T-helper 2 cell (primary cell): ENCODE measurements around the gene DNAH9.

Experiments used
- DNase-seq, 5 experiments: peaks; one replicate each; pipeline versions ENCODE4 v3.0.0 to v3.0.0-alpha.2; 2012 to 2022
- total RNA-seq, 2 donors: gene quantifications; one replicate each; lab custom pipeline; 2026; lab: John Stamatoyannopoulos, UW

The DNAH9 gene, protein sequence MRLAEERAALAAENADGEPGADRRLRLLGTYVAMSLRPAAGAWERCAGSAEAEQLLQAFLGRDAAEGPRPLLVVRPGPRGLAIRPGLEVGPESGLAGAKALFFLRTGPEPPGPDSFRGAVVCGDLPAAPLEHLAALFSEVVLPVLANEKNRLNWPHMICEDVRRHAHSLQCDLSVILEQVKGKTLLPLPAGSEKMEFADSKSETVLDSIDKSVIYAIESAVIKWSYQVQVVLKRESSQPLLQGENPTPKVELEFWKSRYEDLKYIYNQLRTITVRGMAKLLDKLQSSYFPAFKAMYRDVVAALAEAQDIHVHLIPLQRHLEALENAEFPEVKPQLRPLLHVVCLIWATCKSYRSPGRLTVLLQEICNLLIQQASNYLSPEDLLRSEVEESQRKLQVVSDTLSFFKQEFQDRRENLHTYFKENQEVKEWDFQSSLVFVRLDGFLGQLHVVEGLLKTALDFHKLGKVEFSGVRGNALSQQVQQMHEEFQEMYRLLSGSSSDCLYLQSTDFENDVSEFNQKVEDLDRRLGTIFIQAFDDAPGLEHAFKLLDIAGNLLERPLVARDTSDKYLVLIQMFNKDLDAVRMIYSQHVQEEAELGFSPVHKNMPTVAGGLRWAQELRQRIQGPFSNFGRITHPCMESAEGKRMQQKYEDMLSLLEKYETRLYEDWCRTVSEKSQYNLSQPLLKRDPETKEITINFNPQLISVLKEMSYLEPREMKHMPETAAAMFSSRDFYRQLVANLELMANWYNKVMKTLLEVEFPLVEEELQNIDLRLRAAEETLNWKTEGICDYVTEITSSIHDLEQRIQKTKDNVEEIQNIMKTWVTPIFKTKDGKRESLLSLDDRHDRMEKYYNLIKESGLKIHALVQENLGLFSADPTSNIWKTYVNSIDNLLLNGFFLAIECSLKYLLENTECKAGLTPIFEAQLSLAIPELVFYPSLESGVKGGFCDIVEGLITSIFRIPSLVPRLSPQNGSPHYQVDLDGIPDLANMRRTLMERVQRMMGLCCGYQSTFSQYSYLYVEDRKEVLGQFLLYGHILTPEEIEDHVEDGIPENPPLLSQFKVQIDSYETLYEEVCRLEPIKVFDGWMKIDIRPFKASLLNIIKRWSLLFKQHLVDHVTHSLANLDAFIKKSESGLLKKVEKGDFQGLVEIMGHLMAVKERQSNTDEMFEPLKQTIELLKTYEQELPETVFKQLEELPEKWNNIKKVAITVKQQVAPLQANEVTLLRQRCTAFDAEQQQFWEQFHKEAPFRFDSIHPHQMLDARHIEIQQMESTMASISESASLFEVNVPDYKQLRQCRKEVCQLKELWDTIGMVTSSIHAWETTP (N-terminal part only)
- 0 reads per million in 2 donors for total RNA-seq

DNA sequence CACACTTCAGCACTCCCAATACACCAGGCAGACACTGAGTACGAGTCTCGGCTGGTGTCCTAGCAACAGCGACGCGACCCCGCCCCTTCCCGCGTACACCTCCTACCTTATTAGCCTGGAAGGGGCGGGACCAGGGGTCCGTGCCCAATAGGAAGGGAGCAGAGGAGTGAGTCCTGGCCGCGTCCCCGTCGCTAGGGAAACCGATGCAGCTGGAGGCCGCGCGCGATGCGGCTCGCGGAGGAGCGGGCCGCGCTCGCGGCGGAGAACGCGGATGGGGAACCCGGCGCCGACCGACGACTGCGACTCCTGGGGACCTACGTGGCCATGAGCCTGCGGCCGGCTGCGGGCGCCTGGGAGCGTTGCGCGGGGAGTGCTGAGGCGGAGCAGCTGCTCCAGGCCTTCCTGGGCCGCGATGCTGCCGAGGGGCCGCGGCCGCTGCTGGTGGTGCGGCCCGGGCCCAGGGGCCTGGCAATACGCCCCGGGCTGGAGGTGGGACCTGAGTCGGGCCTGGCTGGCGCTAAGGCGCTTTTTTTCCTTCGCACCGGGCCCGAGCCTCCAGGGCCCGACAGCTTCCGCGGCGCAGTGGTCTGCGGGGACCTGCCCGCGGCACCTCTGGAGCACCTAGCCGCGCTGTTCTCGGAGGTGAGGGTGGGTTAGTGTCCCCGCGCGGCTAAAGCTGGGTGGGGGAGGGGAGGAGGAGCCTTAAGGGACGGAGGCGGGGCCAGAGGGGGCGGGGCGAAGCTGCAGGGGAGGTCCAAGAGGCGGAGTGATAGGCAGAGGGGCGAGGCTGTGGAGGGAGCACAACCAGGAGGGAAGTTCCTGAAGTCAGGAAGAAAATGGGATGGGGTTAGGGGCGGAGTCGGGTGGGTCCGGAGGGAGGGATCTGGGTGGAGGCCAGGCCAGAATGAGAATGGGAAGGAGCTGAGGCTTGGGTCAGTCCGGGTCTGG is at the start of gene DNAH9:
DNAH9 (plus strand) TSS at position 197 of the 948 bp plus-strand sequence; CDS start at position 226, 29 bp downstream.
- peak in 1 of 5 experiments; percentile 66 for DNase-seq

DNA sequence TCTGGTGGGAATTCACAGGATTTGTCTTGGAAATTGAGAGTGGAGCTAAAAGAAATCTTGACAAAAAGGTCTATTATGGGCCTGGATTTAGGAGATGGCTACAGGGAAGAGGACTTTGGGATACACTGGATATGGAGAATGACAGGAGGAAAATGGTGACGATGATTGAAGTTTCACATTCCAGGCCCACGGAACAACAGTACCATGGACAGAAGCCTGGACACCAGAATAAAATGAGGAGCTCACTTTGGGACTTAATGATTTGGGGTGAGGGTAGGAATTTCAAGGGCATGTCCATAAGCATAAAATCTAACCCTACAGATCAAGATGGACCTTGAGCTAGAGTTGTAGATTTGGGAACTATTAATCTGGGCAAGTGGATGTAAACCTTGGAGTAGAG is 47.8 kb upstream of the DNAH9 start:
- no peak for DNase-seq

DNA sequence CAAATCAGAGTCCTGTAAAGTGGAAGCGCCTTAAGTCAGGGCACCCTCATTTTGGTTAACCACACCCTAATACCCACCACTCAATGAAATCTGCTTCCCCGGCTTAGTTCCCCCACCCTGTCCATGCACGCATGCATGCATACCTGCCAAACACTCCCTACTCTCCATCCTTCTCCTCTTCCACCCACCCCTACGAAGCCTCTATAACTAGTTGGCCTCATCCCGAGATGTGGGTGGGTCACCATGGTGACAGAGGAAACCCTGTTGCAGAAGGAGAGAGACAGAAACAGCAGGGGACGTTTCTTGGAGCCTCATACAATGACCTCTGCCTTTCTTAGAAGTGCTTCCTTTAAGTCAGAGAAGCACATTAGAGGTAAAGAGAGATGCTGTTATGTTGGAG is 46.8 kb upstream of the DNAH9 start:
- no peak for DNase-seq

DNA sequence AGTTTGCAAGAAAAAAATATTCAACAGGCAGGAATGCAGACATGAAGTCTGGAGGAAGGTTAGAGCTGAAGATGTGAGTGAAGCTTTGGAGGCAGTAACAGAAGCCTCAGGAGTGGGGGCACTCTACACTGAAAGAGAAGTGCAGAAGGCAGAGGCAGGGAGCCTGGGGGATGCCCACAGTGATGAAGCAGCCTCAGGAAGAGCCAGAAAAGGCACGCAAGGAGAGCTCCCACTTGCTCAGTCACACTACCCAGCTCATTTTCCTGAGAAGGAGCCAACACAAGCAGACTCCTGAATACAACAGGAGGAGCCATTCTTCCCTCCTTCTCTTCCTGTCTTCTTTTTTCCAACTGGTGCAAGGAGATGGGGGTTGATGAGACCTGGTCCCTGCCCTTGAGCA is 45.1 kb upstream of the DNAH9 start:
- no peak for DNase-seq

DNA sequence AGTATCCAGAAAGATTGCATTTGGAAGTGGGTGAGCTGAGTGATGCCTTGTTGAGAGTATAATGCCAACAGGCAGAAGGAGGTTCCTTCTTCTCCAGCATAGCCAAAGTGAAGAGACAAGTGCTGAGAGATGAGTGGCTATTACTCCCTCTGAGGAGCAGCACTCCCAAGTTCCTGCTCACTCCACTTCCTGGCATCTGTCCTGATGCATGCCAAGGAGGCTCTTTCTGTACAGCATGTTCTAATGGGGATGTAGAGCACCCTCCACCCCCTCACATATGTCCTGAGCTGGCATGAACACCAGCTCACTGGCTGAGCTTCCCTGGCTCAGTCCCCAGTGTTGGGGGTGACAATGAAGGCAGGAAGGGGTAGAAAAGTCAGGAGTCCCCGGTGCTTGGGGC is 44.2 kb upstream of the DNAH9 start:
- no peak for DNase-seq

DNA sequence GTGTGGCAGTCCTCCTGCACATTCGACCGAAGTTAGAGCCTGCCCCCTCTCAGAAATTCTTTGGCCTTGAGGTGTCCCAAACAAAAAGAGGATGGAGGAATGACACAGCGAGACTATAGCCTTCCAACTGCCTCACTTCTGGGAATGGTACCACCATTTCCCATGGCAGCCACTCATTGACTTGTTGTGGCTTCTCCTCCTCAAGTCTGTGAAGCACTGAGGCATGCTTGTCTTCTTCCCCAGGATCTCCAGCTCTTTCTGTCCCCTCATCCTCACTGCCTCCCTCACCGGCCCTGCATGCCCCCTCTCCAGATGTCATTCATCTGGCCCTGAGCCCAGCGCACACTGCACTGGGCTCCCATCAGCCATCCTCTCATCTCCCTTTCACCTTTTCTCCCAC is 43.7 kb upstream of the DNAH9 start:
- no peak for DNase-seq

DNA sequence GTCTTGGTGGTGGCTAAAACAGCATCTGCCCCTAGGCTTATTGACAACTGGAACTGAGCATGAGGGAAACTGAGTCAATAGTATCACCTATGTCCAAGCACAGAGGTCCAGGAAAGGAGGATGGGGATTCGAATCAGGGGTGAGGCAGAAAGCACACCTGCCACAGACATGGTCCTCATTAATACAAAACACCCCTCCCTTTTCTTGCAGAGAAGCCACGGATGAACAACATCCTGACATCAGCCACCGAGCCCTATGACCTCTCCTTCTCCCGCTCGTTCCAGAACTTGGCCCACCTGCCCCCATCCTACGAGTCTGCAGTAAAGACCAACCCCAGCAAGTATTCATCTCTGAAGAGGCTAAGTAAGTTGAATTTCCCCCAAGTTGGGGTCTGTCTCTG is 42.7 kb upstream of the DNAH9 start:
- no peak for DNase-seq

DNA sequence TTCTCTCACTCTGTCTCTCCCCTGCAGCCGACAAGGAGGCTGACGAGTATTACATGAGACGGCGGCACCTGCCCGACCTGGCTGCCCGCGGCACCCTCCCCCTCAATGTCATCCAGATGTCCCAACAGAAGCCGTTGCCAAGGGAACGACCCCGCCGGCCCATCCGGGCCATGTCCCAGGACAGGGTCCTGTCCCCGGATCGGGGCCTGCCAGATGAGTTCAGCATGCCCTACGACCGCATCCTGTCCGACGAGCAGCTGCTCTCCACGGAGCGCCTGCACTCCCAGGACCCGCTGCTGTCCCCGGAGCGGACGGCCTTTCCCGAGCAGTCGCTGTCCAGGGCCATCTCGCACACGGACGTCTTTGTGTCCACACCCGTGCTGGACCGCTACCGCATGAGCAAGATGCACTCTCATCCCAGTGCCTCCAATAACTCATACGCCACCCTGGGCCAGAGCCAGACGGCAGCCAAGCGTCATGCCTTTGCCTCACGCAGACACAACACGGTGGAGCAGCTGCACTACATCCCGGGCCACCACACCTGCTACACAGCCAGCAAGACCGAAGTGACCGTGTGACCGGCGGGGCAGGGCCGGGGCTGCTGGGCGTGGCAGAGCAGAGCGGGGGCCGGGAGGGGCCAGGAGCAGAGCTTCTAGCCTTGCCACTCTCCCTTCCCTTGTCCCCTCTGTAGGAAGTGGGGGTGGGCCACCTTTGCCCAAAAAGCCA is 40.4 kb upstream of the DNAH9 start:
- DNase-seq, result peak in 1 of 5 experiments; percentile 3

DNA sequence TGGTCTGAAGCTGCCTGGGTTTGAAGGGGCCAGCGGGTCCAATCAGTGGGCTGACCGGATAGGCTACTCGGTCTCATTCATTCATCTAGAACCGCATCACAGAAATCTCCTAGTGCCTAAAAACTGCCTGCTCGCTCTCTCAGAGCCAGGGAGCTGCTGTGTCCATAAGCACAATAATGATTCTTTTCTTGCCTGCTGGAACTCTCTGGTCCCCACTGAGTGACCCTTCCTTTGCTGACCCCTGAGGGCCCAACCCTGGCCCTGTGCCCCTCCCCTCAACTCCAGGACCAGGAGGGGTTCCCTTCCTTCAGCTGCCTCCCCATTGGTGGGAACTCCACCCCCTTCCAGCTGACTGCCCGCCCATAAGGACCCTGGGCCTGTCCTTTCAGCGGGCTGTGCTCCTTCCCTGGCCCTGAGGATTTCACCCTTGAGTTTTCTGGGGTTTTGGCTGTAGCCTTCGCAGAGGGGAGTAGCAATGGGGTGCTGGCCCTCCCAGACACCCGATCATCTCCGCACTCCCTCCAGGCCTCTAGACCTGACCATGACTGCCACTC is 39.5 kb upstream of the DNAH9 start:
- DNase-seq, result no peak

DNA sequence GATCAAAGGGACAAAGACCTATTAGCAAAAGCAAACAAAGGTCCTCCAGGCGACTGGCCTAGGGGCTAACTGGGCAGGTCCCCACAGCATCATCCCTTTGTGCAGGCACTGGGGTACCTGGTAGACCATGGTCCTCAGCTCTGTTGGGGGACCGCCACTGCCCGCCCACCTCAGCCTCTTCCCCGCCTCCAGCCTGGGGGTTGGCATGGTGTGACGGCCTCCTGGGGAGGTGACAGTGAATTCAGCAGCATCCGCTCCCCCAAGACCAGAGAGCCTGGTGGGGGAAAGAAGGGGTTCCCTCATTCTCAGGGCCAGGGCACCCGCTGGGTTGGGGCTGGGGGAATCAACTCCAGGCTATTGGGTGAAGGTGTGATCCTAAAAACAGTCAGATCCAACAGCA is 38.7 kb upstream of the DNAH9 start:
- DNase-seq, result no peak

DNA sequence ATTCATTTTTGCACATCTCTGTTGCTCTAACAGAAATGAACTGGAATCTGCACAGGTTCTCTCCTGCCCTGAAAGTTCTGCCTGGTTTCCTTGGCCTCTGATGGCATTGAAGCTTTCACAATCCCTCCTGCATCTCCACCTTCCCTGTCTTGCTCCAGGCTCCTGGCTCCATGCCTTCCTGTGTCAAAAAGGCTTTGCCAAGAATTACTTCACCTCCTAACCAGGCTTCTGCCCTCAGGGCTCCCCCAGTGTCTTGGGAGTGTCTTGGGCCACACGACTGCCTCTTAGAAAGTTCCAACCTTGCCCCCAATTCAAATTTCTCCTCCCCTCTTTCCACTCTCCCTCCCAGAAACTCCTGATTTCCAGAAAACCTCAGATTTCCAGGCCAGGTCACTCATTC is 37.0 kb upstream of the DNAH9 start:
- DNase-seq, result no peak

DNA sequence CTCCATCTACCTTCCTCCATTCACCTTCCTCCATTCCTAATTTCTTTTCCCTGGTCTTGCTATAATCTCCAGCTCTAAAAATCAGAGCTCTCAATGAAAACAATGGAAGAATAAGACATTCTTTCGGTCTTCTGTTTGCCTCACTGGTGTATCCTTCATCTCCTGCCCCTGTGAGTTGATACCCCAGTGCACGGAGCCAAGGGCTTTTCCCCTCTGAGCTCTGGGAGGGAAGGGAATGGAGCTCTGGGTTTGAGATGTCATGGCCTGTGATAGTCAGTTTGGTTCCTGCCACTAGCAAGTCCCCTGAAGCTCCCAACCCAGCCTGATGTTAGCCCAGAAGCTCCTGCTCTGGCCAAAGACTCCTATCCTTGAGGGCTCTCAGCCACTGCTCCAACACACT is 36.6 kb upstream of the DNAH9 start:
- DNase-seq, result no peak

DNA sequence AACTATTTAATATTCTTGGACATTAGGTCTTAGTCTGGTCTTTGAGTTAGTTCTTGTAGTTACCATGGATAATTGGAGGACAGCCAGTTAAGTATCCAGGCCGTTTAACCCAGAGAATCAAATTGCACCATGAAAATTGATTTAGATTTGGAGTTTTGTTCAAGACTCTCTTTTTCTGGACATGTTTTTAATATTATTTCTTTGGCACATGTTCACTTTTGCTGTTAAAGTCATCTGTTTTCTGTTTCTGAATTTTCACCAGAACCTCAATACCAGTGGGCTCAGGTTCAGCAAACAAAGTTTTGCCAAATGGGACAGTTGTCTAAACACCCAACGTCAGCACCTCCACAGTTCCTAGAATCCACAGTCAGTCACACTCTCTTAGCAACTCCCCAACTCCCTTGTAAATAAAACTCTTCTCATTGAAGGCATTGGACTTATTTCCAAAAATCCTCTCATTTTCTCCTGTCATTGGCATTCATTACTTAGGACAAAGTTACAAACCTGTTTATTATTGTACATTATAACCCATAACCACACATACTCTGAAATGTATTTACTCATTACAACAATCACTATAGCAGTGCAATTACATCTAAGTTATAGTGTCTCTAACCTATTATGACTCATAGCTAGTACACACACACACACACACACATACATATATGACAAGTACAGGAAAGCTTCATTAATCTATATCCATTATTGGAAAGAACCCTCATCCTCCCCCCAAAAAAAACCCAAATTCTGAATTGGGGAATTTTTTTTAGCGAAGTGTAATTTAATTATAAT is 33.5 kb upstream of the DNAH9 start:
- no peak for DNase-seq

DNA sequence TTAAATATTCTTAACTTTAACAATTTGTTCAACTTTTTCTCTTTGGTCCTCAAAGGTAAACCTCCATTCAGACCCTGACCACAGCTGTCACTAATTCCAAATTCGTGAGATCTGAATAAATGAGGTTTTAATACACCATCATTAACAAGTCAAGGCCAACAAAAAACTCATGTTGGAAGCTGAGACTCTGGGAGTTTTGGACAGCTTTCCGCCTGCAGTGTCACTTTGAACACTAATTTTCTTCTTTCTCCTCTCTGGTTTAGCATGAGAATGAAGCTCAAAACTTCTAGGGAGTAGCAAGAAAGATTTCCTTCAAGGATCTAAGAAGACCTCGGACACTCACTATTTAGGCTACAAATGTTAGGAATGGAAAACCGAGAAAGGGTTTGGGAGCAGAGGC is 32.7 kb upstream of the DNAH9 start:
- DNase-seq, result no peak

DNA sequence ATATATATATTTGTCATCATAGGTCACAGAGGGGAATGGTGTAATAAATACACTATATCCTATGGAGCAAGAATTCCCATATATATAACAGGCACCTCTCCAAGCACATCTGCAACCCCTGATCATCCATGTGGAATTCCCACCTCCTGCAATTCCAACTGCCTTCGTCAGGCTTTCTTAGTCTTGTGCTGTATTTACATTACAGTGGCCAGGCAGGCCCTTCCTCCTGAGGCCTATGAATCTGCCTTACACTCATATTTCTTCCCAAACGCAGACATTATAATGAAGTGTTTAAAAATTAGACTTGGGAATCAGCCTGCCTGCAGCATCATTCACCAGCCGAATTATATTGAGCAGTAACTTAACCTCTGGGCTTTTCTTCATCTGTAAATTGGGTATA is 19.3 kb upstream of the DNAH9 start:
- no peak for DNase-seq

DNA sequence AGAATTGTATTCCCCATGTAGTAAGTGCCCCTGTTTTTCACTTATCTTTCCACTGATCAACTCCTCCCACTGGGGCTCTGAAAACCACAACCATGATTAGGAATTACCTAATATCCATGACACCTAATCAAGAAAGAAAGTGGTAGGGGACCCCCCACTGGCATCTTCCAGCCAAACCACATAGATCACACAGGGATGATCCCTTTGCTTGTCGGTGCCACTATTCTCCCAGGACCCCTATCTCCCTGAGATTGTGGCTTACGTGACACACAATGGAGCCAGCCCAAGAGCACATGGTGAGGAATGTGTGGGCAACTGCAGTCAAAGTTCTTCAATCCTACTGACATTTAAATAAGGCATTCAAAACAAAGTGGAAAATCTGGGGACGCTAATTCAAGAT is 17.6 kb upstream of the DNAH9 start:
- no peak for DNase-seq

DNA sequence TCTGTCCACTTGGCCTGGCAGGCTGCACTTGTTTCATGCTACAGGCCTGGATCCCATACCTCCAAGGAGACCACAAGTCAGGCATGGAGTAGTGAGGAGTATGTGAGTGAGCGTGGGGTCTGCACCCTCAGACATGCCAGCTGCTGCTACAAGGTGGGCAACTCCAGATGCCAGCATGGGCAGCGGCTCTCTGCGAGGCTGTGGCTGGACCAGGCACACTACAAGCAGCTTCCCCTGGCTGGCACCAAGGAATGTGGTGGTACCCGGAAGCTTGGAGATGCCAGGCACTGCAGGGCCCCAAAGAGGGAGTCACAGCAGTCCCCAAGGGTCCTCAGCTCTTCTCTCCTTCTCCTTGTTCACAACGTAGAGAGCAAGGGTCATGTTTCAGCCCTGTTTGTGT is 16.1 kb upstream of the DNAH9 start:
- DNase-seq, result no peak

DNA sequence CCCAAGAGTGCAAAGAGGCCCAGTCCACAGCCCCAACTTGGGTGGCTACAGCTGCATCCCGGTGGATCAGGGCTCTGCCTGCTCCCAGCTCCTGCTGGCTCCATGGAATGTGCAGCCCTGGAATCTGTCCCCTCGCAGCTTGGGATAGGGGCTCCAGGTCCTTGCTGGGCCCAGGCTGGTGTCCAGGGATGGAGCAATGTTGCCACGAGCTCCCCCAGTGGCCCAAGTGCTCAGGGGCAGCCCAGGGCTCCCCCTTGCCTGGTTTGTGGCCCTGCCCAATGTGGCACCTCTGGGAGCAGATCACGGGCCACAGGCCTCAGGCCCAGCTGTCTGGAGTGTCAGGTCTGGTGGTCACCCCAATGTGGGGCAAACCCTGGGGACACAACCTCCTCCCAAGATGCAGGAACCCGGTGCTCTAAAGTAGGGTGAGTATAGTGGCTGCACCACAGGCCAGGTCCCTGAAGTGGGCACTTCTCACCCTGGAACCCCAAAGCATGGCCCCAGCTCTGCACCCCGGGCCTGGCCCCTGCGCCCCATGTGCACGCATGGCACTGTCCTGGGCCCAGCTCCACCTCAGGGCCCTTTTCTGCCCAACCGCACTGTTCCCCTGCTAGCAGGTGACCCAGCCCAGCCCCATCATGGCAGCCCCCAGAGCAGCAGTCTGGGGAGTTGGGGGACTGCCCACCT is 14.8 kb upstream of the DNAH9 start:
- DNase-seq, result no peak

DNA sequence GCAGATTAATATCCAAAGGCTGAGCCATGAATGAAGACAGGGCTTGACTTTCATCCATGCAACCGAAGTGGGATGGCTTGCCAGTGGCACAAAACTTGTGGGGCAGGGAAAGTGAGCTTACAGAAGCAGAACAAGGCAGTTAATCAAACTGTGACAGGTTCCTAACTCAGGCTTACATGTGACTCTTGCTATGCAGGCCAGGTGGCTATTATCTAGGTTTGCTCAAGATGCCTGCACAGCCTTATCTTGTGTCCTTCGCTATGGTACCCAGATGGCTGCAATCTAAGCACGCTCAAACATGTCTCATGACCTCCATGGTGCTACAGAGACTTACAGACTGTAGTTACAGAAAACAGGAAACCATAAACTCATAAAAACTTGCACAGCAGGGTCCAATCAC is 8.6 kb upstream of the DNAH9 start:
- DNase-seq, result no peak
